Mucosa of gallbladder (tissue), 1 donor: Measurements from ENCODE around the gene CCDC14. TPM values are rescaled to one million over a fixed set of nuclear protein-coding genes. Genes with fewer than 3 reads are reported as not detected.
"Not testable (repeated sequence)": the region's sequence is repeated elsewhere in the genome, so short reads cannot be mapped to it uniquely, and the experiment has no call there.

Experiments
- DNase-seq: peaks from one replicate; pipeline ENCODE4 v3.0.0-alpha.2; 2020; ENCODE audit warnings: low spot score
- total RNA-seq: library from RNA; stranded (reverse); gene quantifications from one replicate; pipeline ENCODE4 v1.2.1, GENCODE V29; 2021
- donor health status: DM: no; HTN: no; CAD: no.

Gene CCDC14
- total RNA-seq, 1 donor from 2014 or later, result 34.8 TPM

DNA sequence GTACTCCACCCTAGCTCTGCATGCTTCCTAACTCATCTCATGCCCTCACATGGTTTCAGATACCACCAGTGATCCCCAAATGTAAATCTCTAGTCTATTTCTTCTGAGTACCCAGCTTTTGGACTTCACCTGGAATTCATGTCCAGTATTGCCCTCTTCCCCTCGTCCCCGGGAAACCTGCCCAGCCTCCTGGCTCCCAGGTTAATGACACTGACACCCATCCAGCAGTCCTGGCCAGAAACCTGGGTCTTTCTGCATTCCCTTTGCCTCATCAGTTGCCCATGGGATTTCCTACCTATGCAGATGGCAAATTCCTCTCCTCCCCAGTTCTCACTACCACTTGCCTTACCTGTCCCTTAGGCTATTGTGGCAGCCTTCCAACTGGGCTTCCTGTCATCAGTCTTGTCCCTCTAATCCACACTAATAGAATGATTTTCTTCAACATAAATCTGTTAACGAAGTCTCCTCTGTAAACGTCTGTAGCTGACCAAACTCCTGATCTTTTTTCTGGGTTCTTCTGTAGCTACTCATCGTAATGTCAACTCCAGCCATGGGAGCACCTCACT, 61.6 kb downstream of the CCDC14 start:
- no peak for DNase-seq

DNA sequence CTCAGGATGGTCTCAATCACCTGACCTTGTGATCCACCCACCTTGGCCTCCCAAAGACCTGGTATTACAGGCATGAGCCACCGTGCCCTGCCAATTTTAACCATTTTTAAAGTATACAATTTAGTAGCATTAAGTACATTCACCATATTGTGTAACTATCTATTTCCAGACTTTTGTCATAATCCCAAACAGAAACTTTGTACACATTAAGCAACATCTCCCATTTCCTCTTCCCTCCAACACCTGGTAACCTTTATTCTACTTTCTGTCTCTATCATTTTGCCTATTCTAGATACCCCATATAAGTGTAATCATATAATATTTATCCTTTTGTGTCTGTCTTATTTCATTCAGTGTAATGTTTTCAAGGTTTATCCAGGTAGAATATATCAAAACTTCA, 68.0 kb downstream of the CCDC14 start:
- no peak for DNase-seq

DNA sequence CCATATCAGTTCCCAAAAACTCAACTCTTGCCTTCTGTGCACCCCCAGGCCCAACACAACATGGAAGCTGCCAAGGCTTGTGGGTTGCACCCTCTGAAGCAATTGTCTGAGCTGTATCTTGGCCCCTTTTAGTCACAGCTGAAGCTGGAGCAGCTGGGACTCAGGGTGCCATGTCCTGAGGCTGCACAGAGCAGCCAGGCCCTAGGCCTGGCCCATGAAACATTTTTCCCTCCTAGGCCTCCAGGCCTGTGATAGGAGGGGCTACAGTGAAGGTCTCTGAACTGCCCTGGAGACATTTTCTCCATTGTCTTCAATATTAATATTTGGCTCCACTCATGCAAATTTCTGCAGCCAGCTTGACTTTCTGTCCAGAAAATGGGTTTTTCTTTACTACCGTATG, 68.8 kb downstream of the CCDC14 start:
- DNase-seq, result no peak

DNA sequence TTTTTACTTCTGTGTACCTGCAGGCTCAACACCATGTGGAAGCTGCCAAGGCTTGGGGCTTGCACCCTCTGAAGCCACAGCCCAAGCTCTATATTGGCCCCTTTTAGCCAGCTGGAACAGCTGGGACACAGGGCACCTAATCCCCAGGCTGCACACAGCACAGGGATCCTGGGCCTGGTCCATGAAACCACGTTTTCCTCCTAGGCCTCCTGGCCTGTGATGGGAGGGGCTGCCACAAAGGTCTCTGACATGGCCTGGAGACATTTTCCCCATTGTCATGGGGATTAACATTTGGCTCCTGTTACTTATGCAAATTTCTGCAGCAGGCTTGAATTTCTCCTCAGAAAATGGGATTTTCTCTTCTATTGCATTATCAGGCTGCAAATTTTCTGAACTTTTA, 70.0 kb downstream of the CCDC14 start:
- not testable (repeated sequence) for DNase-seq

DNA sequence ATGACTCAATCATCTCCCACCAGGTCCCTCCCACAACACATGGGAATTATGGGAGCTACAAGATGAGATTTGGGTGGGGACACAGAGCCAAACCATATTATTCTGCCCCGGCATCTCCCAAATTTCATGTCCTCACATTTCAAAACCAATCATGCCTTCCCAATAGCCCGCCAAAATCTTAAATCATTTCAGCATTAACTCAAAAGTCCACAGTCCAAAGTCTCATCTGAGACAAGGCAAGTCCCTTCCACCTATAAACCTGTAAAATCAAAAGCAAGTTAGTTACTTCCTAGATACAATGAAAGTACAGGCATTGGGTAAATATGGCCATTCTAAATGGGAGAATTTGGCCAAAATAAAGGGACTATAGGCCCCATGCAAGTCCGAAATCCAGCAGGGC, 70.9 kb downstream of the CCDC14 start:
- DNase-seq, result not testable (repeated sequence)

DNA sequence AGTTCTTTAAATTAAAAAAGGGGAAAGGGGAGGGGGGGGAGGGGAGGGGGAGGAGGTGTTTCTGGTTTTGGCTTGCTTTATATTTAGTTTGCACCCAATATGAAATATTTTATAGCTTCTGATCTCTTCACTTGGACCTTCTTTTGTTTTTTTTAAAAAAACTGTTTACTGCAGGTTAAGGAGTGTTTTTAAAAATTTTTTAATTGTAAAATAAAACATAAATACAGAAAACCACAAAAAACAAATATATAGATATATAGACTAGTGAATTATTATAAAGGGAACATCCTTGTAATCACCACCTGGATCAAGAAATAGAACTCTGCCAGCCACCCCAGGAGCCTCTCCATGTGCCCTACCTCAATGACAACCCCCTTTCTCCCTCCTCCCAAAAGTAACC, 76.0 kb downstream of the CCDC14 start:
- DNase-seq, result no peak

DNA sequence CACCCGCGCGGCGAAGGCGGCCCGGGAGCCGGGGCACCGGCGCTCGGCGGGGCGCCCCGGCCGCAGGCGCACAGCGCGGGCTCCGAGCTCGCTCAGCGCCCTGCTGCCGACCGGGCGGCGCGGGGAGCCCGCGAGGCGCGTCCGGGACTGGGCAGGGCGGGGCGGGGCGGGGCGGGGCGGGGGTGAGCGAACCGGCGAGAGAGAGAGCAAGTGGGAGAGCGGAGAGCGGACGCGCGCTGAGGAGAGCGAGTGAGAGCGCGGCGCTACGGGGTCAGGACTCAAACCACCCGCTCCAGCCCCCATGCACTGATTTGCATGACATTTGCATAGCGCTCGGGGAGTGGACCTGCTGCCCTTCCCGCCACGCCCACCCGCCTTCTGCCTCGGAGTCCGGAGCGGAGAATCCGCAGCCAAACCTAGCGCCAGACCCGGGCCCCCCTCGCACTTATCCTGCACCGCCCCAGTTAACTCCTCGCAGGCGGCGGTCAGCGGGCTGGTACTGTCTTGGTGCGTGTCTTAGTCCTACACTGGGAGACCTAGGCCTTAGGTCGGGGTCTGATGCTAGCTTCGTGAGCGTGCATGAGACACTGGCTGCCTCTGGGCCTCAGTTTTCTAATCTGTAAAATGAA, 76.7 kb downstream of the CCDC14 start, which contains the start of gene MYLK:
Gene MYLK, minus strand, starts transcription at position 130 of the 629 bp plus-strand sequence. CDS start 90,491 bp downstream, outside the sequence.
- peak; percentile 21 for DNase-seq

DNA sequence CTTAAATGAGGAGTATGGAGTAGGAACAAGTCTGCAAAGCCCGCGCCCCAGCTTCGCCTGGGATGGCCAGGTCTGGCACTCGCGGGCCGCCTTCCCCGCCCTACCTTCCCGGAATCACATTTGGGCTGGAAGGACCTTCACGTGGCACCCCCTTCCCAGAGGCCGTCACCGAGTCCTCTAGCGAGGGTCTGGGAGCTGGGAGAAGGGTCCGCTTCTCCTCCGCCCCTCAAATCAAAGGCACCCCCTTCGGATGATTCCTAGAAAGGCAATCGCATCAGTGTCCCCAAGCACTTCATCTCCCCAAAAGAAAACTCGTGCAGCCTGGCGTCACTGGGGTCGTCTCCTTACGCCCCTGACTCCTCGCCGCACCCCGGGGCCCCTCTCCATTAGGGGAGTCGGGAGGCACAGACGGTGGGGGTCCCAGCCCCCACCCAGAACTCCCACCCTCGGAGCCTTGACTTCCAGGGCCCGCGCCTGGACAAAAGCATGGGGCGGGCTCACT, 77.3 kb downstream of the CCDC14 start:
- DNase-seq, result no peak

DNA sequence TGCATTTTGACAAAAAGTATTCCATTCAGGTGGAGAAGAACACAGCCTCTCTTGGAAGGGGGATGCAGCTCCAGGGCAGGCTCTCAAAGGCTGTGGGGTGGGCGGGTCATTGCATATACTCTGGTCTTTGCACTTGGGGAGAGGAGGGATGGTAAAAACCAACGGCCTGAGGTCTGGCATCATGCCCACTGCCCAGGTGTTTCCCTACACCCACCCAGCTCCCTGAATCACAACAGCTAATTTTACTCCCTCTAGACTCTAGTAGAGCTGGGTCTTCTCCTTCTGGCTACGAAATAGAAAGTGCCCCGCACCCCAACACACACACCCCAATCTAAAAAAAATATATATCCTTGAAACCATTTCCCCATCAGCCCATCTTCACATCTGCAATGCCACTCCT, 77.9 kb downstream of the CCDC14 start:
- no peak for DNase-seq

DNA sequence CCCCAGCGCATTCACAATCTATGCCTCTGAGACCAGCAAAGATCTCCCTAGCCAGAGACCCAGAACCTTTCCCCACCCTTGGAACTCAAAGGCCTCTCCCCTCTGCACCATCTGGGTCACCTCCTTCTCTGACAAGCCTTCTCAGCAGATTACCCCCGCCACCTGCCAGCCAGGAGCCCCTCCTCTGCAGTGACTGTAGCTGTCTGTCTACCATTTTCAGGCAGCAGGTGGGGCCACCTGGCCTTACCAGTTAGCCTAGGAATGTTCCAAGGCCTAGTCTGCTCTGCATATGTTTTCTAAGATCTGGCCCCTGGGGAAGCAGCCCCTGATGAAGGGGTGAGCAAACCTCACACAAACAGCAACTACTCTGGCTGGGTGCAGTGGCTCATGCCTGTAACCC, 79.3 kb downstream of the CCDC14 start:
- no peak for DNase-seq

DNA sequence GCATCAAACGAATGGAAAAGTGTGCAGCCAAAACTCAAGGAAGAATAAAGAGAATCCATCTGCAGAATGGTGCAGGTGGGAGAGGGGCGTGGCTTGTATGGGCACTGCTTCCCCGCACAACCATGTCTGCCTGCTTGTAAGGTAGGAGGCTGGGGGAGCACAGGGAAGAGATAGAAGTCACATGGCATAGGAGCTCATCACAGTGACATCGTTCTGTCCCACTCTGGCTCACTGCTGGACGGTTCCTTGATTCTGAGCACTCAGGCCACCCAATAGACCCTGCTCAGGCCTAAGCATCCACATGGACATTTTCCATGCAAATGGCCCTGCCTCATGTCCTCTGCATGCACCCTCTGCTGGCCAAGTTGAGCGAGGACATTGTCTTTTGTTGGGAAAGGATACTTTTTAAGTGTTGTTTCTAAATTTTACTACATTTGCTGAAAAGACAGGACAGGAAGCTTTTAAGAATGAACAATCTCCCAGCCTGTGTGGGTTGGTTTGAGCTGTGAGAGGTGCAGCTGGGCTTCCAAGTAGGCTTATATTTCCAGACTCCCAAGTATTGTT, 79.9 kb downstream of the CCDC14 start:
- DNase-seq, result no peak

DNA sequence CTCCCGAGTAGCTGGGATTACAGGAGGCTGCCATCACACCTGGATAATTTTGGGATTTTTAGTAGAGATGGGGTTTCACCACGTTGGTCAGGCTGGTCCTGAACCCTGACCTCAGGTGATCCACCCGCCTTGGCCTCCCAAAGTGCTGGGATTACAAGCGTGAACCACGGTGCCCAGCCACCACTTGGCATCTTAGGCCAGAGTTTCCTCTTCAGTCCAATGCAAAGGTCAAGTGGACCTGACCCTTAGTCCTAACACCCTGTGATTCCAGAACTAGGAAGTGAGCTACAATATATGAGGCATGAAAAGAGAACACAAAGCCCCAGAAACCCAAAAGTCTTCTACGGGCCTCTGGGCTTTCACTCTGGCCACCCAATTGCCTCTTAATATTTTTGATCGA, 82.2 kb downstream of the CCDC14 start:
- no peak for DNase-seq

DNA sequence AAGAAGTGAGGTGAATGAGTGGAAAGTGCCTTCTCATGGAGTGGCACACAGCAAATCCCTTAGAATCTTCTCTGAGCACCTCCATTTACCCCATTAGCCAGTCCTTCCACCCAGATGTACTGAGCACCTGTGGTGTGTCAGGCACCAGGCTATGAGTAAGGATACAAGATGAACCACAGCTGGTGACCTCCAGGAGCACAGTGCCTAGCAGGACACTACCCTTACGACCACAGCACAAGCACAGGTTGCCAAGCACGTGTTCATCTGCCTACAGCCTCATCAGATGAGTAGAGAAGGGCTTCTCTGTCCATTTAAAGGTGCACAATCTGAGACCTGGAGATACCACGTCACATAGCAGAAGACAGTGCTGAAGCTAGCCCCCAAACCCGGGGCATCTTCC, 83.1 kb downstream of the CCDC14 start:
- DNase-seq, result no peak

DNA sequence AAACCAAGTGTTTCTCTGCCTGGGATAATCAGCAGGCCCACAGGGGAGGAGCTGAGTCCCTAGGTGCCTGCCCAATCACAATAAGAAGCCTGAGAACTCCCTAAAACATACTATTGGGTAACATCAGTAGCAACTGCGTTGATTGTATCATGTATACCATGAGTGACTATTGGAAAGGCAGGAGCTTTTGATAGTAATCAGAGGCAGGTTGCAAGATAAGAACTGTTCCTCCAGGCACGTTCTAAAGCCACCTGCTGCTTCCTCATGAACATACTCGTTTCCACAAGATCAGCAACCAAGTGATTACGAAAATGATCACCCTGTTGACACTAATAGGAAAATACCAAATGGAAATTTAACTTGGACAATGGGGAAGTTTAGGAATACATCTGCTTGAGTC, 83.6 kb downstream of the CCDC14 start:
- DNase-seq, result no peak

DNA sequence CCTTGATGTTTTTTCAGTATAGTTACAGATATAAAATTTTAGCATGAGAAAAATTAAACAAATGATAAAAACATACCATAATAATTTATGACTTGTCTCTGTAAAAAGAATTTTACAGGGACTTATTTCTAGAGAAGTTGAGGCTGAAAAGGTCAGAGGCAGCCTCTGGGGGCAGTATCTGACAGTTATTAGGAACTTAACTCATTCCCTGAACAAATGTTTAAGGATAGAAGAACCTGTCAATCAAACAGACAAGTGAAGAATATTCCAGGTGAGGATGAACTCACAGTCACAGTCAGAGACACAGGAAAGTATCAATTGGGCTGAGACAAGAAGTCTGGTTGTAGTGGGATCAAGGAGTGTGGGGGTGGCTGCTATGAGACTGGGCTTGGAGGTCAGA, 84.2 kb downstream of the CCDC14 start:
- DNase-seq, result no peak

DNA sequence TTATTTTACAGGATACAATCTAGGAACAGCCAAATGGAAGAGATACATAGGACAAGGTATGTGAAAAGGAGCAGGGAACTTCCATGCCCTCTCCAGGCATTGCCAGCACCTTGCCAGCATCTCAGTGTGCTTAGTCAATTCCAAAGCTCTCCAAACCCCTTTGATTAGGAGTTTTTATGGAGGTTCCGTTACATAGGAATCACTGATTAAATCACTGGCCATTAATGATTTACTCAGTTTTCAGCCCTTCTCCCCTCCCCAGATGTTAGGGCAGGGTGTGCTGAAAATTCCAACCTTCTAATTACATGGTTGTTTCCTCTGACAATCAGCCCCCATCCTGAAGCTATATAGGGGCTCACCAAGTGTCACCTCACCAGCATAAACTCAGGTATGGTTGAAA, 88.4 kb downstream of the CCDC14 start:
- DNase-seq, result no peak

DNA sequence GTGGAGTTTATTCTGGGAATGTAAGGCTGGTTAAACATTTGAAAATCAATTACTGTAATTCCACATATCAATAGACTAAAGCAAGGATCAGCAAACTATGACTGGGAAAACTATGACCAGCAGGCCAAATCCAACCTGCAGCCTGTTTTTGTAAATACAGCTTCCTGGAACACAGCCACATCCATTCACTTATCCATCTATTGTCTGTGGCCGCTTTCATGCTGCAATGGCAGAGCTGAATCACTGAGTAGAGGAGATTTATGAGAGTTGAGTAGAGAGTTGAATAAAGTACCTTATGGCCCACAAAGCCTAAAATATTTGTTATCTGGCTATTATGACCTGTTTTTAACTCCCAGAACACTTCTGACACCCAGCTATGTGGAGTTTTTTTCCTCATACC, 89.1 kb downstream of the CCDC14 start:
- peak; percentile 54 for DNase-seq

DNA sequence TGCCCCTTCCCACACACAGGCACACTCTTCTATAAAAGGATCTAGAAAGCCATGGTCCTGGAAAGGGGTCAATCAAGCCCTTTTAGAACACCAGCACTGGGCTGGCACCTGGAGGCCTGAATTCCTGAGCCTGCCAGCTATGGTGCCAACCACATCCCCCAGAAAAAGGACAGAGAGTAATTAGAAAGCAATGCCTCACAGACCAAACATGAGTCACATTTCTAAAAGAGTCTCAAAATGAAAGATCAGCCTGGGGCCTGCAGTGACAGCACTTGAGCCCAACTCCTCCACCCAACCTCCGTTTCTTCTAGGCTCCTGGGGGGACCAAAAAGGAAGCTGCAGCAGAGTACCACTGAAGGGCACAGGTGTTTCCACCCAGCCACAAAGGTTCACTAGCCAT, 91.0 kb downstream of the CCDC14 start:
- DNase-seq, result no peak

DNA sequence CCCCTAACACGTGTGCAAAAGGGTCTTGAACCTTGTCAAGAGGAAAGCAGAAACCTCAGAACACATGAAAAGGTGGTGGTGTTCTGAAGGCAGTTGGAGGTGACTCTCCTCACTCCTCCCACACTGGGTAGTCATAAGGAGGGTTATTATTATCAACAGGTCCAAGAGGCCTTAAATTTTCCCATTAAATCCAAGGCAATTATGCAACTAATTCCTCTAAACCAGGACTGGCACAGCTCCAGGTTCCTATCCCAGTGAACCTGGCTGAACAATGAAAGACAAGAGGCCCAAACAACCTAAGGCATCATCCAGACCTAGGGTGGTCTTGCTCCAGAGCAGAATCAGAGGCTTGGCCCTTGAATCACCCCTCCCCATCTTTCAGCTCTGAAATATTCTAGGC, 91.9 kb downstream of the CCDC14 start:
- no peak for DNase-seq

DNA sequence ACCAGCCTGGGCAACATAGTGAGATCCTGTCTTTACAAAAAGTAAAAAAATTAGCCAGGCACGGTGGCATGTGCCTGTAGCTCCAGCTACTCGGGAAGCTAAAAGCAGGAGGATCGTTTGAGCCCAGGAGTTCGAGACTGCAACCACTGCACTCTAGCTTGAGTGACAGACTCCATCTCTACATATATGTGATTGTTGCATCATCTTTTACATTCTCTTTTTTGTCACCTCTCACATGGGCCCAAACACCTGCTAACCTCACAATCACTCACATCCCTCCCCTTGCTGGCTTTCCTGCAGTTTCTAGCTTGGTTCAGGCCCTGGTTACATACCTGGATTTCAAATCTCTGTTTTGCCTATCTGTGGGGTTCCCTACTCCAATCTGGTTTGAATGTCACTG, 96.3 kb downstream of the CCDC14 start:
- no peak for DNase-seq
